HG02884 (cell line): Measurements from ENCODE around the gene ANKMY1.
"Not testable (repeated sequence)": the region's sequence is repeated elsewhere in the genome, so short reads cannot be mapped to it uniquely, and the experiment has no call there.

Source experiments
- ATAC-seq: cut with Tn5 transposase; IDR thresholded peaks from one replicate; pipeline ENCODE4 v1.9.1; 2021; ENCODE audit warnings: mild to moderate bottlenecking, moderate library complexity; ENCODE audit not compliant: unreplicated experiment

The ANKMY1 gene

GRCh38 chr2:240507060-240507777 is 50.6 kb downstream of the ANKMY1 start:
- ATAC-seq, result no peak

DNA sequence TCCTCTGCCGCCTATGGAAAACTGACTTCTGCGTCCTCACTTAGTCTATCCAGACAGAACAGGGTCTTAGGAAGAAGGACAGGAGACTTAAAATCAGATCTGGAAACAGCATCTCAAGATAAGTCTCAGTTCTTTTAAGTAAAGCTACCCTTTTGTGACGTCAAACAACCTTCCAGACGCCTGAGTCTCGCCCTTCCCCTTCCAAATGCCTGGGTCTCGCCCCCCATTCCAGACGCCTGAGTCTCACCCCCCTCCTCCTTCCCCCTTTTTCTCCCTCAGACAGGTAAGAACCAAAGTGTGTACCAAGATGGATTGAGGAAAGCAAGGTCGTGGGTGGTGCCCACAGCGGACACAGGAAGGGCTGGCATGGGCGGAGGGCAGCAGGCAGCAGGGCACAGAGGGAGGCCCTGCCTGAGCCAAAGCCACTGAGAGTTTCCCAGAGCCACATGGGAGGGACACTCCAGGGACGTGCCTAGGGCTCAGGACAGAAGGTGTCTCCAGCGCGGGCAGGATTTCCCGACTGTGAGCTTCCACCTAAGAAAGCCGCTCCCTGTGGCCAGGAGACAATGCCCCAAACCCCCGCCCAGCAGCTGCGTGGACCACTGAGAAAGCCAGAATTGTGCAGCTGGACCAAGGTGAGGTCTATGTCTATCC is 51.3 kb downstream of the ANKMY1 start:
- no peak for ATAC-seq

- no peak for ATAC-seq
Observed at GRCh38 chr2:240505910-240506309, 51.9 kb downstream of the ANKMY1 start.

DNA sequence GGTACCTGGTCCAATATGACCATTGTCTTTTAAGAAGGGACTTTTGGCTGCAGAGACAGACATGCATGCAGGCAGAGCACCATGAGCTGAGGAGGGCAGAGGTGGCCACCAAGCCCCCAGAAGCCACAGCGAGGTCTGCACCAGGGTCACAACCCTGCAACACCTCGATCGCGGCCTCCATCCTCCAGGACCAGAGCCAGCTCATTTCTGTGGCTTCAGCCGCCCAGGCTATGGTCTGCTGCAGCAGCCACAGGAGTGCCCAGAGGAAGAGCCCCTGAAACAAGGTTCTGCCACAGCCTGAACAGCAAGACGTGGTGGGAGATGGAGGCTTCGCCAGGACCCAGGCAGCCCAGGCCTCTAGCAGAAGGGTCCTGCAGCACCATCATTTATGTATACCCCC is 53.9 kb downstream of the ANKMY1 start:
- ATAC-seq, result no peak

DNA sequence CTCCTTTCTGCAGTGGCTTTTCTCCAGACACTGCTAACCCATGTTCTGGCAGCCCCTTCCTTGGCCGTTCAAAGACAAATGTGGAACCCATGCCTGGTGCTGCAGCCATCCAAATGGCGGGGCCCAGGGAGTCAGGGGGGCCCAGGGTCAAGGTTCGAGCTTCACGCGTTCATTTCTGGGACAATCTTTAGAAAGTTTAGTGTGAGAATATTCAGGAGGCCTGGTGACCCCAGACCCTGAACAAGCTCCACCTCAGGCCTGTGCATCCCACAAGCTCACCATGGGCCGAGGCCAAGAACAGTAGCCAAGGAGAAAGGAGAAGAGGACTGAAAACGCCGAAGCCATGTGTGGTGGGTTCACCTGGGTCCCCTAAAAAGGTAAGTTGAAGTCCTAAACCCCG is 54.4 kb downstream of the ANKMY1 start:
- no peak for ATAC-seq

DNA sequence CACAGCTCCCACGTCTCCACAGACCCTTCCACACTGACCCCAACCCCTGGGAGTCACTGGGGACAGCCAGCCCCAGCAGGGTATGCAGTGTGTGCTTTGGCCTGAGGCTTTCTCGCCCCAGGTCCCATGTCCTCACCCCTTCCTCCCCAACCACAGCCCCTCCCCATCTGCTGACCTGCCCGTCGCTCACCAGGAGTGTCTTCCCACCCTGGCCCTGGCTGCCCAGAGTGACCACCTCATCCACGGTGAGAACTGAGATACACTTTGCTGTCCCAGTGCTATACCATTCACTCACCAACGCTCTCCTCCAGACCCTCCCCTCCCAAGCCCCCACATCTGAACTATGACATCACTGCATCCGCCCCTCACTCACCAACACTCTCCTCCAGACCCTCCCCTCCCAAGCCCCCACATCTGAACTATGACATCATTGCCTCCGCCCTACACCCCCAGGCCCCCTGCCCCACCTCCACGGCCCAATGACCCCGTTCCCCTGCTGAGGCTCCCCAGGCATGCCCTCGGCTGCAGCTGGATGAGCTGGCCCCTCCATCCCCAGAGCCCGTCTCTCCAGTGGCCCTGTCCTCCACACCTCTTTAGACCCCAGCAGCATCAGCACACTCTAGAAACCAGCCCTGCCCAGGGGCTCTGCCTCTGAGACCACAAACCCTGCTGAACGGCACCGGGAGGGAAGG is 55.2 kb downstream of the ANKMY1 start:
- no peak for ATAC-seq

GRCh38 chr2:240502059-240502429 is 55.7 kb downstream of the ANKMY1 start:
- ATAC-seq, result no peak

DNA sequence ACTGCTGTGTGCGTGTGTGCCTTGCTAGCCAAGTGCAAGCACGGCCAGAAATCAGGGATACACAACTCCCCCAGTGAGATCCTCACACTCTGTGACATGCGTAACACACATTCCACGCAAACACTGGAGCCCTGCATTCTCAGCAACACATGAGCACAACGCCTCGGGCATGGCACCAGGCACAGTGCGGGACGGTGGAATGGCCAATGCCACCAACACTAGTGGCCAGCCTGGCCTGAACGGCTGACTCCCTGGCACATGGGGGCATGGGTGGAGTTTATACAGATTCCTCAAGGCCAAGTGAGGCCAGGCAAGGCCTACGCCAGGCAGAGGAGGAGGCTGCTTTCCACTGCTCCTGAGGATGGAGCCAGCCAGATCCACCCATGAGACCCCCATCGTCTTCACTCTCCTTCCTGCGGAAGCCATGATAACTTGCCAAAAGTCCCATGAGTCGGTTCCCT is 56.2 kb downstream of the ANKMY1 start:
- ATAC-seq, result no peak

- ATAC-seq, result no peak
Observed at GRCh38 chr2:240500561-240501423, 57.0 kb downstream of the ANKMY1 start.

GRCh38 chr2:240499309-240500301 is 58.2 kb downstream of the ANKMY1 start:
- ATAC-seq, result no peak

GRCh38 chr2:240498958-240499260 is 58.9 kb downstream of the ANKMY1 start:
- no peak for ATAC-seq

GRCh38 chr2:240498171-240498957 is 59.4 kb downstream of the ANKMY1 start:
- no peak for ATAC-seq

- not testable (repeated sequence) for ATAC-seq
Observed at GRCh38 chr2:240497082-240497481, 60.7 kb downstream of the ANKMY1 start.

GRCh38 chr2:240494942-240495341 is 62.8 kb downstream of the ANKMY1 start:
- not testable (repeated sequence) for ATAC-seq

DNA sequence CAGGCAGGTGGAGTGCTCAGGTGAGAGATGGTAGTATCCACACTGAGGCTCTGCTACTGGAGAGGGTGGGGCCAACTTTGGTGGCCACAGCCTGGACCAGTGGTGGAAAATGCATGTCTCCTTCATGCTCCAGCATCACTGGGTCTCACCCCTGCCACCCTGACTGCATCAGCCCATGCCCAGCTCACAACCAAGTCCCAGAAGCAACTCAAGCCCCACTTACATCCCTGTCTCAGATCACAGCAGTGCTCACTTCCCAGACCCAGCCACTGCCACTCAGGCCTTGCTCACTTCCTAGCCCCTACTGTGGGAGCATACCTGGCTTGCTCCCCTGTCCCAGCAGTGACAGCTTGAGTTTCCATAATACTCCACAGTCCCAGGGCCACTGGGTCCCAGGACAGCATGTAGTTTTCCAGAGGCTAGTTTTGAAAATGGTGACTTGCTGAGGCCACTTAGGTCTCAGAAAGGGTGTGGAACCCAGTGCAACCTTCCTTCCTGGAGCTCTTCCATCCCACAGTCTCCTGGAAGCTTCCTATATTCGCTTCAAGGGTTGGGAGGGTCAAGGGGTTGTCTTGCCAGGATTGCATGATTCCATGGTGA is 63.5 kb downstream of the ANKMY1 start:
- ATAC-seq, result no peak

GRCh38 chr2:240491483-240491882 is 66.3 kb downstream of the ANKMY1 start:
- ATAC-seq, result no peak

DNA sequence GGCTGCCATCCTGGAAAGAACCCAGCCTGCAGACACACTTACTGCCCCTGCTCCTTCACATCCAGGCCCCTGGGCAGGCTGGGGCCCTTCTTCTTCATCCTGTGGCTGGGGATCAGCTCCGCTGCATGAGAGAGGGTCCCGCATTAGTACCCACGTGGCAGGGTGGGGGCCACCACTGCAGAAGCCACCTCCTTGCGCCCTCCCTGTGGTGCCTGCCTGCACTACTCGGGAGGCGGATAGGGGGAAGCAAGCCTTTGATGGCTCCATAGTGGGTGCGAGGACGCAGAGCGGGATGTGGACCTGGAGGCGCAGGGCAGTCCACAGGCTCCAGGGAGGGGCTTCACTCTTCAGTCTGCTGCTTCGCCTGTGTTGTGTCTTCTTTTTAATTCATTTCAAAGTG is 75.6 kb downstream of the ANKMY1 start:
- no peak for ATAC-seq

GRCh38 chr2:240481720-240482119 is 76.1 kb downstream of the ANKMY1 start:
- no peak for ATAC-seq
